ENCODE results near the gene PITX3.

- TF ChIP-seq, protein P1, sequence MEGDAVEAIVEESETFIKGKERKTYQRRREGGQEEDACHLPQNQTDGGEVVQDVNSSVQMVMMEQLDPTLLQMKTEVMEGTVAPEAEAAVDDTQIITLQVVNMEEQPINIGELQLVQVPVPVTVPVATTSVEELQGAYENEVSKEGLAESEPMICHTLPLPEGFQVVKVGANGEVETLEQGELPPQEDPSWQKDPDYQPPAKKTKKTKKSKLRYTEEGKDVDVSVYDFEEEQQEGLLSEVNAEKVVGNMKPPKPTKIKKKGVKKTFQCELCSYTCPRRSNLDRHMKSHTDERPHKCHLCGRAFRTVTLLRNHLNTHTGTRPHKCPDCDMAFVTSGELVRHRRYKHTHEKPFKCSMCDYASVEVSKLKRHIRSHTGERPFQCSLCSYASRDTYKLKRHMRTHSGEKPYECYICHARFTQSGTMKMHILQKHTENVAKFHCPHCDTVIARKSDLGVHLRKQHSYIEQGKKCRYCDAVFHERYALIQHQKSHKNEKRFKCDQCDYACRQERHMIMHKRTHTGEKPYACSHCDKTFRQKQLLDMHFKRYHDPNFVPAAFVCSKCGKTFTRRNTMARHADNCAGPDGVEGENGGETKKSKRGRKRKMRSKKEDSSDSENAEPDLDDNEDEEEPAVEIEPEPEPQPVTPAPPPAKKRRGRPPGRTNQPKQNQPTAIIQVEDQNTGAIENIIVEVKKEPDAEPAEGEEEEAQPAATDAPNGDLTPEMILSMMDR (IDR thresholded peaks at IDR 0.05; ENCODE audit: low read length), result no peak
- no peak for TF ChIP-seq EZH2 (IDR thresholded peaks at IDR 0.05; ENCODE audit: borderline replicate concordance, low read length)
Measured at GRCh38 chr10:102266670-102267069, 25.4 kb upstream of the PITX3 start.
